ENCODE results near the gene TMEM222. TPM values are rescaled to one million over a fixed set of nuclear protein-coding genes. Genes with fewer than 3 reads are reported as not detected.

The TMEM222 gene
- total and polyA plus RNA-seq, 10 of the 15 experiments (the other 5 are each of a cell fraction or from before 2014, with no cell fraction given): 3.8 to 43.5 (median 35.4) TPM

DNA sequence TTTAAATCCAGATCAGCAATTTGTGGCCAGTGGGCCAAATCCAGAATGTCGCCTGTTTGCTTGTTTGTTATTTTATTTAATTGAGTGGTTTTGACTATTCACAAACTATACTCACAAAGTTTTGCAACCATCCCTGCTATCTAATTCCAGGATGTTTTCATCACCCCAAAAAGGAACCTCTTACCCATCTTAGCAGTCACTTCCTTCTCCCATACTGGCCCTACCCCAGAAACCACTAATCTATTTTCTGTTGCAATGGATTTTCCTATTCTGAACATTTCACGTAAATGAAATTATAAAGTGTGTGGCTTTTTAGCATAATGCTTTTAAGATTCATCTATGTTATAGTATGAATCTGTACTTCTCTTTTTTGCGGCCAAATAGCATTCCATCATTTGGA is 46.3 kb upstream of the TMEM222 start:
- CTCF ChIA-PET: interaction anchor here (0.6 kb wide), 1 partner anchor 9 kb away, joined by 4 read pairs; no protein-coding TSS in a partner anchor
- Histone ChIP-seq H3K9ac (ENCODE audit: control insufficient read depth, insufficient read depth, low read length) (no peak overlapping the region), H3K4me3 (no peak overlapping the region), H4K20me1 (ENCODE audit: control insufficient read depth, insufficient read depth) (no peaks in the 10 kb centered on the region), H3K27me3 (replicated peaks in 1 of 2; ENCODE audit: control insufficient read depth in 2 of 2, insufficient read depth in 2 of 2, low read length in 1 of 2) (no peaks in the 10 kb centered on the region), H3K79me2 (ENCODE audit: control insufficient read depth, insufficient read depth, low read length) (no peaks in the 10 kb centered on the region), H3K36me3 (ENCODE audit: control insufficient read depth in 2 of 2, insufficient read depth in 2 of 2, low read length in 1 of 2) (no peaks in the 10 kb centered on the region), H3K4me2 (ENCODE audit: control insufficient read depth, insufficient read depth) (no peak overlapping the region), H3K9me3 (replicated peaks; ENCODE audit: control insufficient read depth, insufficient read depth, low read length) (no peaks in the 10 kb centered on the region; the same call in 2 of the 3 replicates), H3K4me1 (ENCODE audit: control insufficient read depth, insufficient read depth, low read length) (no peaks in the 10 kb centered on the region), H3K27ac (ENCODE audit: control insufficient read depth, insufficient read depth) (no peak overlapping the region), H2AFZ (ENCODE audit: control insufficient read depth, low read depth, low read length) (no peak overlapping the region)
- TF ChIP-seq EZH2 (IDR thresholded peaks at IDR 0.05; ENCODE audit: borderline replicate concordance, control insufficient read depth, low read depth, low read length) (no peak), IKZF2 (IDR thresholded peaks at IDR 0.05) (no peak), MYB (IDR thresholded peaks at IDR 0.05; ENCODE audit: borderline replicate concordance, low read depth, low read length) (no peak)
- TF ChIP-seq, protein P1, sequence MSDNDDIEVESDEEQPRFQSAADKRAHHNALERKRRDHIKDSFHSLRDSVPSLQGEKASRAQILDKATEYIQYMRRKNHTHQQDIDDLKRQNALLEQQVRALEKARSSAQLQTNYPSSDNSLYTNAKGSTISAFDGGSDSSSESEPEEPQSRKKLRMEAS (IDR thresholded peaks at IDR 0.05; ENCODE audit: low read depth, low read length): no peak
- TF ChIP-seq, protein P2, sequence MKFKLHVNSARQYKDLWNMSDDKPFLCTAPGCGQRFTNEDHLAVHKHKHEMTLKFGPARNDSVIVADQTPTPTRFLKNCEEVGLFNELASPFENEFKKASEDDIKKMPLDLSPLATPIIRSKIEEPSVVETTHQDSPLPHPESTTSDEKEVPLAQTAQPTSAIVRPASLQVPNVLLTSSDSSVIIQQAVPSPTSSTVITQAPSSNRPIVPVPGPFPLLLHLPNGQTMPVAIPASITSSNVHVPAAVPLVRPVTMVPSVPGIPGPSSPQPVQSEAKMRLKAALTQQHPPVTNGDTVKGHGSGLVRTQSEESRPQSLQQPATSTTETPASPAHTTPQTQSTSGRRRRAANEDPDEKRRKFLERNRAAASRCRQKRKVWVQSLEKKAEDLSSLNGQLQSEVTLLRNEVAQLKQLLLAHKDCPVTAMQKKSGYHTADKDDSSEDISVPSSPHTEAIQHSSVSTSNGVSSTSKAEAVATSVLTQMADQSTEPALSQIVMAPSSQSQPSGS (IDR thresholded peaks at IDR 0.05; ENCODE audit: low read length): no peak
- WGBS (ENCODE audit: insufficient coverage, insufficient replicate concordance, low lambda C conversion rate, missing lambda C conversion rate): 55% methylated on average over 3 of the region's 3 CpGs
- RAD21 ChIA-PET (ENCODE audit: unreplicated experiment): no interaction called here
- POLR2A ChIA-PET: no interaction called here
- in situ Hi-C loops (cut with MboI) (no loop called here), intact Hi-C loops (cut with micrococcal nuclease; ENCODE audit: unreplicated experiment) (no loop called here)
- FAIRE-seq (no peak), DNase-seq (ENCODE audit: low read depth, low spot score) (no peak), ATAC-seq (no peak)
- no TSS peak for BruUV-seq (replicated peaks)
- SMC1A ChIA-PET (ENCODE audit: uncharacterized antibody, unreplicated experiment): no interaction called here

Measured in GM12878 (cell line).